ENCODE data around the gene PLOD3. TPM values are rescaled to one million over a fixed set of nuclear protein-coding genes. Genes with fewer than 3 reads are reported as not detected.

The PLOD3 gene
- total RNA-seq, 1 experiment from 2014 or later = 108 TPM

DNA sequence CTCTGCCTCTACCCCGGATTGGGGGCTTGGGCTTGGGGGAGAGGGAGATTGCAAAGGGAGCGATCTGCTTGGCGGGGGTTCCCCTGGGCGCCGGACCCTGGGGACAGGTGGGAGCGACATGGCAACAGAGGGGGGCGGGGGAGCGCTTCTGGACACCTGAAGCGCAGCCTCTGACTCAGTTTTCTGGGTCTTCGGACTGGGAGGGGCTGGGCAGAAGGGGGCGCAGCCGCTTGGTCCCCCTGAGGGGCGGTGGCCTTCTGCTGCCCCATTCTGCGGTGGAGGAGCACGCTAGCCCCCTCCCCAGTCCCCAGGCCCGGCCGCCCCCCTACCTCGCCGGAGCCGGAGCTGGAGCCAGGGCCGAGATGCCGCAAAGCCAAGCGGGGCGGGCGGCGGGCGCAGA is 37.7 kb downstream of the PLOD3 start:
- Mint-ChIP-seq H3K4me1 (ENCODE audit: low read depth, unreplicated experiment) (no peaks in the 10 kb centered on the region), H3K36me3 (ENCODE audit: insufficient read depth, unreplicated experiment) (peaks cover 9% of the 10 kb centered on the region), H3K27me3 (ENCODE audit: unreplicated experiment) (peaks cover 74% of the 10 kb centered on the region), H3K27ac (ENCODE audit: unreplicated experiment) (no peak overlapping the region), H3K4me3 (ENCODE audit: low read depth, unreplicated experiment) (no peak overlapping the region), H3K9me3 (ENCODE audit: low read depth, unreplicated experiment) (no peaks in the 10 kb centered on the region)
- DNase-seq = no peak
- no TSS peak for BruUV-seq (replicated peaks)
- CTCF ChIA-PET = no interaction called here
- no peak for TF ChIP-seq CTCF (IDR thresholded peaks at IDR 0.05; ENCODE audit: unreplicated experiment)
- intact Hi-C loops (cut with micrococcal nuclease; ENCODE audit: unreplicated experiment) = no loop called here

DNA sequence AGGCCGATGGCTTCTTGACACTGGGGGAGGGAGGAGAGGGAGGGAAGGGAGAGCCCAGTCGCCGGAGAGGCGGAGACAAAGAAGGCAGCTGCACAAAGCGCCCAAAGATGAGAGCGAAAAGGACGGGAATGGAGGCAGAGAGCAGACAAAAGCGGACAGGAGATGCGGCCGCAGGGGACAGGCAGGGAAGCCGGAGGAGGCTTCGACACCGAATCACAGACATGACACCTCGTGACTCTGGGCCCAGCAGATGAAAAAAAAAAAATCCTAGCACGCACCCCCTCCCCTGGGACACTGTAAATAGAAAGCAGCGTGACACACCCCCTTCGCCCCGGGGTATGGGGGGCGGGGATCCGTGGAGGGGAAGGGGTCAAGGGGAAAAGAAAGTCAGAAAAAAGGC is 38.3 kb downstream of the PLOD3 start:
- peaks cover 9% of the 10 kb centered on the region for H3K36me3 Mint-ChIP-seq (ENCODE audit: insufficient read depth, unreplicated experiment)
- H3K4me3 Mint-ChIP-seq (ENCODE audit: low read depth, unreplicated experiment) = no peak overlapping the region
- H3K27me3 Mint-ChIP-seq (ENCODE audit: unreplicated experiment) = peaks cover 78% of the 10 kb centered on the region
- DNase-seq = no peak
- no peaks in the 10 kb centered on the region for H3K9me3 Mint-ChIP-seq (ENCODE audit: low read depth, unreplicated experiment)
- BruUV-seq (replicated peaks) = no TSS peak
- intact Hi-C loops (cut with micrococcal nuclease; ENCODE audit: unreplicated experiment) = no loop called here
- CTCF ChIA-PET = interaction anchor here (0.6 to 0.9 kb wide), 2 partner anchors 28 to 281 kb away, joined by 3 read pairs; no protein-coding TSS in a partner anchor
- no peaks in the 10 kb centered on the region for H3K4me1 Mint-ChIP-seq (ENCODE audit: low read depth, unreplicated experiment)
- no peak for TF ChIP-seq CTCF (IDR thresholded peaks at IDR 0.05; ENCODE audit: unreplicated experiment)
- H3K27ac Mint-ChIP-seq (ENCODE audit: unreplicated experiment) = no peak overlapping the region

DNA sequence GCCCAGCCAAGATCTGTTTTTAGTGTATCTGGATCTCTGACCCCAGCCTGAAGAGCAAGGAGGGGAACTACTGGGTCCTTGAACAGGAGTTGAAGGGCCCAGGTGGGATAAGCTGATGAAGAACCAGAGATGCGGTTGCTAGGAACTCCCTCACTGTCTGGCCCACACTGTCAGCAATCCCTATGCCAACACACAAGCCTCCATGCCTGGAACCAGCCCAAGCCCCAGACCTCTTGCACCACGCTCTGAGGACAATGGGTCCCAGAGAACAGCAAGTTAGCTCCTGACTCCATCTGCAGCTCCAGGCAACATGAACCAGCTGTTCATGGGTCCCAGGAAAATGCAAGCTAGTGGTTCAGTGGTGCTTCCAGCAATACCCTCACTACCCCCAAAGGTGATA is 39.7 kb downstream of the PLOD3 start:
- Mint-ChIP-seq H3K4me3 (ENCODE audit: low read depth, unreplicated experiment) (no peak overlapping the region), H3K27me3 (ENCODE audit: unreplicated experiment) (peaks cover 93% of the 10 kb centered on the region), H3K9me3 (ENCODE audit: low read depth, unreplicated experiment) (no peaks in the 10 kb centered on the region), H3K27ac (ENCODE audit: unreplicated experiment) (no peak overlapping the region), H3K36me3 (ENCODE audit: insufficient read depth, unreplicated experiment) (peaks cover 15% of the 10 kb centered on the region), H3K4me1 (ENCODE audit: low read depth, unreplicated experiment) (no peaks in the 10 kb centered on the region)
- CTCF ChIA-PET = interaction anchor here (0.6 kb wide), 1 partner anchor 303 kb away, joined by 5 read pairs; the partner anchor contains the start of gene SRRT
- no TSS peak for BruUV-seq (replicated peaks)
- intact Hi-C loops (cut with micrococcal nuclease; ENCODE audit: unreplicated experiment) = no loop called here
- no peak for TF ChIP-seq CTCF (IDR thresholded peaks at IDR 0.05; ENCODE audit: unreplicated experiment)
- no peak for DNase-seq

DNA sequence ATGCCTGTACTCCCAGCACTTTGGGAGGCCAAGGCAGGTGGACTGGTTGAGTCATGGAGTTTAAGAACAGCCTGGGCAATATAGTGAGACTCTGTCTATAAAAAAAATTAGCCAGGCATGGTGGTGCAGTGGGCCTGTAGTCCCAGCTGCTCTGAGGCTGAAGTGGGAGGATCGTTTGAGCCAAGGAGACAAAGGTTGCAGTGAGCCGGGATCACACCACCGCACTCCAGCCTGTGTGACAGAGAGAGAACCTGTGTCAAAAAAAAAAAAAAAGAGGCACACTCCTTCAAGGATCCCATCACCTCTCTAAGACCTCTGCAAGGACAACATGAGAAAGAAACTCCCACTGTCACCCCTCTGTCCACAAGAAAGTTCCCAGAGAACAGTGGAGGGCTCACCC is 41.7 kb downstream of the PLOD3 start:
- CTCF ChIA-PET = interaction anchor here (0.8 kb wide), 1 partner anchor 16 kb away, joined by 3 read pairs; no protein-coding TSS in a partner anchor
- peaks cover 8% of the 10 kb centered on the region for H3K36me3 Mint-ChIP-seq (ENCODE audit: insufficient read depth, unreplicated experiment)
- H3K4me1 Mint-ChIP-seq (ENCODE audit: low read depth, unreplicated experiment) = peaks cover 7% of the 10 kb centered on the region
- DNase-seq = no peak
- no peak overlapping the region for H3K27ac Mint-ChIP-seq (ENCODE audit: unreplicated experiment)
- no peak overlapping the region for H3K4me3 Mint-ChIP-seq (ENCODE audit: low read depth, unreplicated experiment)
- no peaks in the 10 kb centered on the region for H3K9me3 Mint-ChIP-seq (ENCODE audit: low read depth, unreplicated experiment)
- no peak for TF ChIP-seq CTCF (IDR thresholded peaks at IDR 0.05; ENCODE audit: unreplicated experiment)
- intact Hi-C loops (cut with micrococcal nuclease; ENCODE audit: unreplicated experiment) = no loop called here
- peaks cover 100% of the 10 kb centered on the region for H3K27me3 Mint-ChIP-seq (ENCODE audit: unreplicated experiment)
- no TSS peak for BruUV-seq (replicated peaks)

Data from Calu3 (cell line).